ENCODE data around the gene ILKAP. TPM values are rescaled to one million over a fixed set of nuclear protein-coding genes. Genes with fewer than 3 reads are reported as not detected.

The ILKAP gene
- polyA plus RNA-seq, 1 of the 3 experiments (the other 2 are of a cell fraction) = 49.2 TPM

- WGBS (ENCODE audit: low lambda C conversion rate) = 66% methylated on average over 8 of the region's 14 CpGs
- H3K79me2 ChIP-seq (ENCODE audit: insufficient read depth) = no peaks in the 10 kb centered on the region
- H3K27me3 ChIP-seq (ENCODE audit: insufficient read depth) = no peaks in the 10 kb centered on the region
- H4K20me1 ChIP-seq (ENCODE audit: insufficient read depth) = no peaks in the 10 kb centered on the region
- H3K36me3 ChIP-seq (replicated peaks in 1 of 2; ENCODE audit: control insufficient read depth in 1 of 2, insufficient read depth in 2 of 2, low read length in 1 of 2) = no peaks in the 10 kb centered on the region
- no peak overlapping the region for H2AFZ ChIP-seq (ENCODE audit: low read depth)
- no peaks in the 10 kb centered on the region for H3K9me2 ChIP-seq
- H3F3A ChIP-seq (replicated peaks; ENCODE audit: insufficient read depth) = no peaks in the 10 kb centered on the region
- H3K27ac ChIP-seq (ENCODE audit: low read depth in 2 of 2, low read length in 1 of 2) = no peak overlapping the region
- POLR2A ChIA-PET = no interaction called here
- no peak for DNase-seq
- CTCF ChIA-PET = interaction anchor here (2.1 kb wide), 1 partner anchor 11 kb away, joined by 4 read pairs; no protein-coding TSS in a partner anchor
- no peak overlapping the region for H3K4me3 ChIP-seq (ENCODE audit: low read depth in 2 of 2, low read length in 1 of 2)
- no peak overlapping the region for H3K9ac ChIP-seq
- TF ChIP-seq CTCF (IDR thresholded peaks at IDR 0.05) = no peak
- TF ChIP-seq GABPA (IDR thresholded peaks at IDR 0.05; ENCODE audit: low read depth) = no peak
- TF ChIP-seq NFIC (IDR thresholded peaks at IDR 0.05; ENCODE audit: borderline replicate concordance) = no peak
- TF ChIP-seq EP300 (IDR thresholded peaks at IDR 0.05; ENCODE audit: borderline replicate concordance in 1 of 2, low read depth in 1 of 2, low read length in 1 of 2) = no peak
- no peak for TF ChIP-seq RCOR1 (IDR thresholded peaks at IDR 0.05; ENCODE audit: low read length)
- no peak for TF ChIP-seq RAD21 (IDR thresholded peaks at IDR 0.05; ENCODE audit: low read length)
- no peak for TF ChIP-seq FOXM1 (IDR thresholded peaks at IDR 0.05; ENCODE audit: low read depth)
- no peak for TF ChIP-seq EZH2phosphoT487 (IDR thresholded peaks at IDR 0.05; ENCODE audit: borderline replicate concordance, low read depth)
- TF ChIP-seq TCF12 (IDR thresholded peaks at IDR 0.05) = no peak
- no peak for TF ChIP-seq JUND (IDR thresholded peaks at IDR 0.05)
- no peak for TF ChIP-seq ZBTB33 (IDR thresholded peaks at IDR 0.05; ENCODE audit: borderline replicate concordance, low read depth)
- TF ChIP-seq PBX3 (IDR thresholded peaks at IDR 0.05) = no peak
- no peak for TF ChIP-seq YY1 (IDR thresholded peaks at IDR 0.05; ENCODE audit: low read depth)
- TF ChIP-seq MEF2A (IDR thresholded peaks at IDR 0.05; ENCODE audit: borderline replicate concordance, low read depth) = no peak
- TF ChIP-seq ELF1 (IDR thresholded peaks at IDR 0.05) = no peak
- TF ChIP-seq USF1 (IDR thresholded peaks at IDR 0.05; ENCODE audit: borderline replicate concordance, low read depth) = no peak
- TF ChIP-seq NRF1 (IDR thresholded peaks at IDR 0.05; ENCODE audit: low read depth, low read length) = no peak
- TF ChIP-seq MXI1 (IDR thresholded peaks at IDR 0.05; ENCODE audit: low read depth, low read length) = no peak
- TF ChIP-seq CHD2 (IDR thresholded peaks at IDR 0.05; ENCODE audit: low read length, partially characterized antibody) = no peak
- no peak overlapping the region for H3K4me2 ChIP-seq
- no peaks in the 10 kb centered on the region for H3K9me3 ChIP-seq
- H3K4me1 ChIP-seq (ENCODE audit: control insufficient read depth in 1 of 2, insufficient read depth in 2 of 2, low read depth in 1 of 2, low read length in 1 of 2) = no peaks in the 10 kb centered on the region; a peak in 1 of 4 replicates
These were observed 71.6 kb downstream of the ILKAP start for GRCh38 chr2:238131761-238132462.

Measured in SK-N-SH (cell line).